Measurements from ENCODE around the gene GOSR1.

The GOSR1 gene

DNA sequence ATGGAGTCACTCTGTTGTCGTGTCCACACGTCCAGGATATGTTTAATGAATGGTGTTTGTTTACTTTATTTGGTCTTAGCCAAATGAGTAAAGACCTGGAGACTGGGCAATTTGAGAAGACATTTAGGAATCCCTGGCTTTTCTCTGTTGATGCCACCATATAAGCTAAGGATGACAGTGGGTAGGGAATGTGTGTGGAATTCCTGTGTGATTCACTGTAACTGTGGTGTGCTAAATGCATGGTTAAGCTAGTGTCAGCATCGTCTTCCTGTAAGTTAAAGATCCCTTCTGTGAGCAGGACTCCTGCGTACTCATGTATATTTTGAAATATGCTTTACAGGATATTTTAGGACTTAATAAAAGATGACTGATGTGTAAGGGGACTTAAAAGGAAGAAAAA, 26.4 kb downstream of the GOSR1 start:
- no peak for DNase-seq (ENCODE audit: low read depth)
- no peak for TF ChIP-seq CTCF (conservative IDR thresholded peaks at IDR 0.05; ENCODE audit: low read length)
- no peak overlapping the region for H3K4me3 ChIP-seq (ENCODE audit: low read length)

DNA sequence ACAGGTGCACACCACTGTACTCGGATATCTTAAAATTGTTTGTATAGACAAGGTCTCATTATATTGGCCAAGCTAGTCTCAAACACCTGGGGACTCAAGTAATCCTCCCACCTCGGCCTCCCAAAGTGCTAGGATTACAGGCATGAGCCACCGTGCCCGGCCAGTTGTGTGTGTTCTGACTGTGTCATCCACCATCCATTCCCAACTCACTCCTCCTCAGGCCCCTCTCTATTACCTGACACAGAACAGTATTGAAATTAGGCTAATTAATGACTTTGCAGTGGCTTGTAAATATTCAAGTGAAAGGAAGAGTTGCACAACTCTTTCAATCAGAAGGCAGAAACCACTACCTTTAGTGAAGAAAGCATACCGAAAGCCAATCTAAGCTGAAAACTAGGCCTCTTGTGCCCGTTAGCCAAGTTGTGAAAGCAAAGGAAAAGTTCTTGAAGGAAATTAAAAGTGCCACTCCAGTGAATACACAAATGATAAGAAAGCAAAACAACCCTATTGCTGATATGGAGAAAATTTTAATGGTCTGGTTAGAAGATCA, 28.7 kb downstream of the GOSR1 start:
- no peak overlapping the region for H3K4me3 ChIP-seq (ENCODE audit: low read length)
- DNase-seq (ENCODE audit: low read depth) = no peak
- no peak for TF ChIP-seq CTCF (conservative IDR thresholded peaks at IDR 0.05; ENCODE audit: low read length)

GRCh38 chr17:30506481-30506880, 29.3 kb downstream of the GOSR1 start:
- no peak for DNase-seq (ENCODE audit: low read depth)
- H3K4me3 ChIP-seq (ENCODE audit: low read length) = no peak overlapping the region
- TF ChIP-seq CTCF (conservative IDR thresholded peaks at IDR 0.05; ENCODE audit: low read length) = no peak

GRCh38 chr17:30513346-30513745, 36.1 kb downstream of the GOSR1 start:
- DNase-seq (ENCODE audit: low read depth) = peak; percentile 48
- H3K4me3 ChIP-seq (ENCODE audit: low read length) = no peak overlapping the region
- no peak for TF ChIP-seq CTCF (conservative IDR thresholded peaks at IDR 0.05; ENCODE audit: low read length)

DNA sequence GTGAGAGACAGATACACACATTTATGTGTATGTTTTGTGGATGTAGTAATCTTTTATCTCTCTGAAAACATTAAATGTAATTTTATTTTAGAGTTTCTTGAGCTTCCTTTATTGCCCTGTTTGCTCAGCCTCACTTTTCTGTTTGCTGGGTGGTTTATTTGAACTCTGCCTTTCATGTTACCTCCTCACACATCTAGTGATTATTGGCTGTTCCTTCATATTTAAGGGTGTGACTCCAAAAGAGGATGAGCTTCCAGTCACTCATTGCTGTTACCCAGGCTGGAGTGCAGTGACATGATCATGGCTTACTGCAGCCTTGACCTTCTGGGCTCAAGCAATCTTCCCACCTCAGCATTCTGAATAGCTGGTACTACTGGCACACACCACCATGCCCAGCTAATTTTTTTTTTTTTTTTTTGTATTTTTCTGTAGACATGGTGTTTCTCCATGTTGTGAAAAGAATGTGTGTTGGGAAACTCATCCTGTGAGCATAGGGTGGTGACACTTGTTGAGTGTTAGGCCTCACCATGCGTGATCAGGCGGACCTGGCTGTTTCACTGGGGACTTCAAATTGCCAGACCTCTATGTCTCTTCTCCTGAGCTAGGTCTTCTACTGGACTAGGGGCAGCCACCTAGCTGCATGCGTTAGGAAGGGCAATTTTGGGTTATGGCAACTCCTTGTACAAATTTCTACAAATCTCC, 37.8 kb downstream of the GOSR1 start:
- no peak overlapping the region for H3K4me3 ChIP-seq (ENCODE audit: low read length)
- no peak for TF ChIP-seq CTCF (conservative IDR thresholded peaks at IDR 0.05; ENCODE audit: low read length)
- no peak for DNase-seq (ENCODE audit: low read depth)

GRCh38 chr17:30517786-30518185, 40.6 kb downstream of the GOSR1 start:
- TF ChIP-seq CTCF (conservative IDR thresholded peaks at IDR 0.05; ENCODE audit: low read length) = no peak
- H3K4me3 ChIP-seq (ENCODE audit: low read length) = no peak overlapping the region
- DNase-seq (ENCODE audit: low read depth) = peak; percentile 21

DNA sequence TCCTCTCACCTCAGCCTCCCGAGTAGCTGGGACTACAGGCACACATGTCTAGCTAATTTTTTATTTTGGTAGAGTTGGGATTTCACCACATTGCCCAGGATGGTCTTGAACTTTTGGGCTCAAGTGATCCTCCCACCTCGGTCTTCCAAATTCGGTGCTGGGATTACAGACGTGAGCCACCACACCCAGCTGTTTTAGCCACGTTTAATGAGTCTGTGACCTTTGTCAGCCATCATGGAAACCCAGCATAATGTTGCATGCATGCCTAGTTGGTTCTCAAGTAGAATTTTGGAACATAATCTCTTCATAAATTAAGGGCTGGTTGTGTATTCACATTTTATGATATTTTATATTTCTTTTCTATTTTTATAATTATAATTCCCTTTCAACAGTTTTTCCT, 42.0 kb downstream of the GOSR1 start:
- no peak for DNase-seq (ENCODE audit: low read depth)
- no peak overlapping the region for H3K4me3 ChIP-seq (ENCODE audit: low read length)

More for the DNA sequence above, 42.0 kb downstream of the GOSR1 start:
- TF ChIP-seq CTCF (conservative IDR thresholded peaks at IDR 0.05; ENCODE audit: low read length) = no peak

Measured in AG10803 (cell line).